ENCODE results near the gene SNTG2. TPM values are rescaled to one million over a fixed set of nuclear protein-coding genes. Genes with fewer than 3 reads are reported as not detected.
A peak's percentile ranks its signal among the peaks of the same experiment; 100 is the strongest.

Gene SNTG2
- total RNA-seq, 4 donors from 2014 or later: 0.99 to 3.9 (median 2.3) TPM

GRCh38 chr2:951224-952006 is 766 bp downstream of the SNTG2 start:
- peak overlapping the region; percentile 62 for H3K4me3 ChIP-seq

GRCh38 chr2:953408-953807 is 2.8 kb downstream of the SNTG2 start:
- Histone ChIP-seq H3K27me3 (peaks cover 42% of the 10 kb centered on the region), H3K4me3 (no peak overlapping the region), H3K9me3 (no peaks in the 10 kb centered on the region), H3K27ac (no peak overlapping the region), H3K4me1 (peaks cover 20% of the 10 kb centered on the region), H3K36me3 (no peaks in the 10 kb centered on the region)
- DNase-seq (ENCODE audit: low spot score in 2 of 2): no peak
- WGBS: 37% methylated on average over 2 of the region's 2 CpGs
- no peak for TF ChIP-seq POLR2A (IDR thresholded peaks at IDR 0.05)
- TF ChIP-seq EP300 (IDR thresholded peaks at IDR 0.05): no peak
- no peak for TF ChIP-seq POLR2AphosphoS5 (IDR thresholded peaks at IDR 0.05)
- TF ChIP-seq CTCF (IDR thresholded peaks at IDR 0.05): no peak

More at GRCh38 chr2:951224-952006, 766 bp downstream of the SNTG2 start:
- H3K4me1 ChIP-seq: peaks cover 20% of the 10 kb centered on the region
- H3K27me3 ChIP-seq: peaks cover 50% of the 10 kb centered on the region
- DNase-seq (ENCODE audit: low spot score in 2 of 2): no peak
- WGBS: 27% methylated on average over 25 of the region's 34 CpGs
- no peaks in the 10 kb centered on the region for H3K36me3 ChIP-seq
- H3K9me3 ChIP-seq: no peaks in the 10 kb centered on the region
- peak overlapping the region; percentile 27 for H3K27ac ChIP-seq
- no peak for TF ChIP-seq CTCF (IDR thresholded peaks at IDR 0.05)
- TF ChIP-seq POLR2A (IDR thresholded peaks at IDR 0.05): no peak
- TF ChIP-seq POLR2AphosphoS5 (IDR thresholded peaks at IDR 0.05): no peak
- no peak for TF ChIP-seq EP300 (IDR thresholded peaks at IDR 0.05)

DNA sequence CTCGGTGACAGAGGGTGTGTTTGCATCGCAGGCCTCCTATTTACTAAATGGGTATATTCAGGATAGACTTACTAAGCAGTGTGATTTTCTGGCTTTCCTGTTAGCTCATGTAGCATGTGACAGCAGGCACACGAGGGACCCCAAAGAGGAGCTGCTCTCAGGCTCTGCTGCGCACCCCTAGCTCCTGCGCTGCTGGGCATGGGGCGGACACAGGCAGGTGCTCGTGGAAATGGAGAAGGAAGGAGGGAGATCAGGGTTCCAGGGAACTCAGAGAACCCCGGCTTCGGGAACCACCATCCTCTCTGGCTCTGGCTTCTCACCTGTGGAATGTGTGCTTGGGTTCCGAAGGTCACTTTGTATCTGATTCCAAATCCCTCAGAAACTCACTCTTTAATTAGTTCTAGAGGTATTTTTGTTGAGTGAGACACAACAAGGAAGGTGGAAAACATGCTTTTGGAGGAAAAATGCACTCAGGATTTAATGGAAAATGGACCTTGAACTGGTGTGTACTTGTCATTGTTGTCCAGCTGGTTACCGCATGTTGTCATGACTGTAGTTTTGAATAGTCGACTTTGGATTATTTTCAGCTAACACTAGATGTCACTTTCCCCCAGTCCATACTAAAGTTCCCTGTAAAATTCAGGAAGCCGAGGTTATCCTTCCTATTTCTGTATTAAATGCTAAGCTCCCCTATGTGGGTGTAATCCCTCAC is 3.5 kb downstream of the SNTG2 start:
- Histone ChIP-seq H3K9me3 (no peaks in the 10 kb centered on the region), H3K4me3 (no peak overlapping the region), H3K4me1 (peaks cover 20% of the 10 kb centered on the region), H3K27me3 (peaks cover 37% of the 10 kb centered on the region), H3K27ac (no peak overlapping the region), H3K36me3 (no peaks in the 10 kb centered on the region)
- no peak for DNase-seq (ENCODE audit: low spot score in 2 of 2)
- TF ChIP-seq EP300 (IDR thresholded peaks at IDR 0.05): no peak
- no peak for TF ChIP-seq POLR2AphosphoS5 (IDR thresholded peaks at IDR 0.05)
- TF ChIP-seq POLR2A (IDR thresholded peaks at IDR 0.05): no peak
- TF ChIP-seq CTCF (IDR thresholded peaks at IDR 0.05): no peak
- 65% methylated on average over 13 of the region's 13 CpGs for WGBS

DNA sequence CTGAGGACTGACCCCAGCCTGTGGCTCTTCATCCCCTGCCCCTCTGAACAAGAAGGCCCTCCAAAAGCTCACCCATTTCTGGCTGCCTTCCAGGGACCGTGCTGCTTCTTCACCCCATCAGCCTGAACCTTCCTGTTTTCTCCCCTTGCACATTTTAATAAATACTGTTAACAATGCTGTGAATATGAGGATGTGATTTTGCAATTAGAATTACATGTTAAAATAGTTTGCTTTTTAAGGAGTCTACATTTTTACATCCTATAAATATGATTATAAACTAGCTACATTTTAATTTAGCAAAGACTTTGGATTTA is 4.0 kb downstream of the SNTG2 start:
- peaks cover 16% of the 10 kb centered on the region for H3K4me1 ChIP-seq
- no peak overlapping the region for H3K4me3 ChIP-seq
- H3K9me3 ChIP-seq: no peaks in the 10 kb centered on the region
- no peaks in the 10 kb centered on the region for H3K36me3 ChIP-seq
- DNase-seq (ENCODE audit: low spot score in 2 of 2): no peak
- H3K27ac ChIP-seq: no peak overlapping the region
- H3K27me3 ChIP-seq: peaks cover 32% of the 10 kb centered on the region
- 5% methylated on average over 1 of the region's 1 CpG for WGBS
- TF ChIP-seq POLR2AphosphoS5 (IDR thresholded peaks at IDR 0.05): no peak
- TF ChIP-seq EP300 (IDR thresholded peaks at IDR 0.05): no peak
- TF ChIP-seq POLR2A (IDR thresholded peaks at IDR 0.05): no peak
- TF ChIP-seq CTCF (IDR thresholded peaks at IDR 0.05): no peak
